H1 (cell line): ENCODE measurements around the gene PDCL3. TPM values are rescaled to one million over a fixed set of nuclear protein-coding genes. Genes with fewer than 3 reads are reported as not detected.

Source experiments
- CHD1 ChIP-seq: IDR thresholded peaks from 2 replicates; pipeline ENCODE4 v1.6.1; 2012; ENCODE audit warnings: low read depth, low read length, improper control_type of control experiment
- PHF8 ChIP-seq: fragments of 200-600 bp; sonication (generic); conservative IDR thresholded peaks from 2 replicates; pipeline ENCODE4 v1.7.1; 2012; ENCODE audit warnings: low read depth, mild to moderate bottlenecking, inconsistent platforms, low read length, moderate library complexity
- polyA plus RNA-seq, 7 experiments: library from polyadenylated mRNA; depleted of rRNA in 3 of 7; stranded (reverse) in 5 of 7; unstranded in 2 of 7; fragments of >200 nt in 5 of 7; fragments of 200-250 nt in 2 of 7; gene quantifications; 1 replicate in 5 of 7; 2 replicates in 1 of 7; 4 replicates in 1 of 7; pipeline versions ENCODE4 v1.2.1 to v1.2.3, GENCODE V29; 2011 to 2013; ENCODE audit warnings: missing spikeins in 2 of 7, mixed read lengths in 2 of 7
- total RNA-seq: library from RNA; stranded (reverse); fragmentation: NEBNext Ultra II Directional; extraction: Animal tissue kit (Norgen Biotek cat#: 25700); gene quantifications from 2 replicates; pipeline ENCODE4 v1.2.1, GENCODE V29; 2021

The PDCL3 gene
- total and polyA plus RNA-seq, 2 of the 8 experiments (the other 6 are each of a cell fraction or from before 2014, with no cell fraction given): 19.8 to 29.4 TPM

DNA sequence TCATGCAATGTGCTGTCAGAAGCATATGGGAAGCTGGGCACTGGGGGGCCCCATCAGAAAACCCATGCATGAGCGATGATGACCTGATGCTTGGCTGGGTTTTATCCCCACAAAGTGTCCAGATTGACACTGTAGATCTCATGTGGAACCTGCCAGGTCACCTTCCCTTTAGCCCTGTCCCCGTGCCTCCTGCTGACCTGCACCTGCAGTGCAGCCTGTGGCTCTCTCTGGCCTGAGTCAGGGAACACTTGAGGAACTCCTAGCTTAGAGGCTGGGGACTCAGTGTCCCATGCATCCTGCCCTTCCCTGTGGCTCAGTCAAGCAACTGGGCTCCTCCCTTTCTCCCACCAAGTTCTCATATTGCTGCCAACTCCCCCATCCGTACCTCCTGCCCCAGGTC lies 57.7 kb downstream of the PDCL3 start (continued):
- TF ChIP-seq PHF8 (no peak), CHD1 (no peak)
